GM12865 (cell line): ENCODE results near the gene DDX31.

Experiments used
- DNase-seq: peaks from one replicate; pipeline ENCODE4 v3.0.0; 2010; ENCODE audit warnings: low read depth
- H3K4me3 ChIP-seq: 2 replicates; pipeline ENCODE4 v1.5.1; 2011; ENCODE audit warnings: mild to moderate bottlenecking, low read depth, low read length, control low read depth
- CTCF ChIP-seq: IDR thresholded peaks from 2 replicates; pipeline ENCODE4 v1.5.1; 2011; ENCODE audit warnings: low read length, control low read depth, low read depth, inconsistent platforms; ENCODE audit not compliant: insufficient read depth; ENCODE audit errors: missing control alignments

DDX31 gene

GRCh38 chr9:132583584-132584304, 86.0 kb downstream of the DDX31 start:
- TF ChIP-seq CTCF, result no peak
- no peak for DNase-seq
- no peak overlapping the region for H3K4me3 ChIP-seq

- no peak overlapping the region for H3K4me3 ChIP-seq
- DNase-seq, result no peak
- TF ChIP-seq CTCF, result no peak
Observed at GRCh38 chr9:132582786-132583583, 86.8 kb downstream of the DDX31 start.

- no peak within 1 kb of the TSS for H3K4me3 ChIP-seq
- no peak for DNase-seq
- TF ChIP-seq CTCF, result no peak
Observed at GRCh38 chr9:132582276-132582785, 87.5 kb downstream of the DDX31 start, which contains the start of gene BARHL1. Gene BARHL1, plus strand, starts transcription at chr9:132582606. Its CDS starts 192 bp downstream, at chr9:132582798.

GRCh38 chr9:132579427-132579798, 90.4 kb downstream of the DDX31 start:
- DNase-seq, result no peak
- H3K4me3 ChIP-seq, result no peak overlapping the region
- no peak for TF ChIP-seq CTCF

- no peak for TF ChIP-seq CTCF
- DNase-seq, result no peak
- no peak overlapping the region for H3K4me3 ChIP-seq
Observed at GRCh38 chr9:132578367-132578932, 91.3 kb downstream of the DDX31 start.

GRCh38 chr9:132577119-132577518, 92.7 kb downstream of the DDX31 start:
- DNase-seq, result no peak
- H3K4me3 ChIP-seq, result no peak overlapping the region
- no peak for TF ChIP-seq CTCF
